ENCODE measurements around the gene DUOX1.

DNA sequence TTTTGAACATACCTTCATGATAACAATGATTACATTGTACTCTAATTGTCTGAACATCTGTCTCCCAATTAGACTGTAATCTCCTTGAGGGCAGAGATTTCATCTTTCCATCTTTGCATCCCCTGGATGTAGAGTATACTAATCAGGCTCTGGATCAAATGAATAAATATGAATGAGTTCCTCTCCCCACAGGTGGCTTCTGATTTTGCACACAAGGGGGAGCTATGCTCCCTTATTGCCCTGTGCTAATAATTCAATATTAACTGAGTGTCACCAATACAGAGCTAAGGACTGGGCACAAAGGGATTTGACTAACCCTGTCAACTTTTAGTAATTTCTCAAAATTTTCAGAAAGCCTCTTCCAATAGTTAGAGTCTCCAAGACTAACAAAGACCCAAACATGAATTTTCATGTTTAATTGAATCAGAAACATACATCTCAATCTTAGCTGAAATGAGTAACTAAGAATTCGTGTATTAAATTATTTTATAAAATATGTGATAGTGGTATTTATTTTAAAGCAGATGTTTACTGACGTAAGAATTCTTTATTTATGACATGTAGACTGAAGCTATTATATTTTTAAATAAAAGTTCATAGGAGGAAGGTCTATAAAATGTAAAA lies 3.1 kb upstream of the DUOX1 start:
- no peak for TF ChIP-seq CTCF (IDR thresholded peaks at IDR 0.05)
- no peak for TF ChIP-seq POLR2A (IDR thresholded peaks at IDR 0.05)
- no peak for TF ChIP-seq POLR2AphosphoS5 (IDR thresholded peaks at IDR 0.05; ENCODE audit: insufficient read depth in 1 of 2, low read depth in 1 of 2)
